SU-DHL-6 (cell line): ENCODE data around the gene PPP2R2C.

Source experiments
- H2AFZ ChIP-seq: fragments of 200-600 bp; sonication (generic); 2 replicates; pipeline ENCODE4 v1.6.1; 2014; ENCODE audit warnings: low read depth, mild to moderate bottlenecking, moderate library complexity, mixed read lengths, antibody characterized with exemption, low read length; ENCODE audit not compliant: severe bottlenecking
- H3F3A ChIP-seq: fragments of 200-600 bp; shearing (Covaris generic); 2 replicates; pipeline ENCODE4 v1.6.0; 2016; ENCODE audit warnings: antibody characterized with exemption, mild to moderate bottlenecking; ENCODE audit not compliant: insufficient read depth
- H3K27ac ChIP-seq: fragments of 200-600 bp; sonication (generic); 2 replicates; pipeline ENCODE4 v1.5.1; 2016; ENCODE audit warnings: low read depth, mild to moderate bottlenecking, low read length, moderate library complexity, mixed read lengths
- H3K27me3 ChIP-seq: fragments of 200-600 bp; sonication (generic), shearing (Covaris generic); 2 replicates; pipeline ENCODE4 v1.6.0; 2014; ENCODE audit warnings: mild to moderate bottlenecking, low read length
- H3K36me3 ChIP-seq: fragments of 200-600 bp; sonication (generic); 2 replicates; pipeline ENCODE4 v1.6.1; 2014; ENCODE audit warnings: mild to moderate bottlenecking, low read length, mixed read lengths
- H3K4me2 ChIP-seq: fragments of 300-600, 200-600 bp; shearing (Covaris generic), sonication (generic); 2 replicates; pipeline ENCODE4 v1.6.0; 2014; ENCODE audit warnings: low read length, low read depth, mild to moderate bottlenecking; ENCODE audit not compliant: poor library complexity, severe bottlenecking
- H3K4me3 ChIP-seq: fragments of 200-600 bp; sonication (generic); 2 replicates; pipeline ENCODE4 v1.5.1; 2014; ENCODE audit warnings: antibody characterized with exemption, low read length, mild to moderate bottlenecking, mixed read lengths; ENCODE audit not compliant: insufficient read depth, poor library complexity, severe bottlenecking
- H3K79me2 ChIP-seq: fragments of 200-600 bp; sonication (generic); 2 replicates; pipeline ENCODE4 v1.6.1; 2014; ENCODE audit warnings: mild to moderate bottlenecking, low read length, moderate library complexity; ENCODE audit not compliant: insufficient read depth
- H3K9ac ChIP-seq: fragments of 200-600 bp; sonication (generic); 2 replicates; pipeline ENCODE4 v1.7.0; 2014; ENCODE audit warnings: mild to moderate bottlenecking, low read length
- H3K9me2 ChIP-seq: fragments of 200-600 bp; sonication (generic); replicated peaks from 2 replicates; pipeline ENCODE4 v1.6.1; 2014; ENCODE audit warnings: low read length; ENCODE audit not compliant: insufficient read depth
- H3K9me3 ChIP-seq: fragments of 200-600 bp; sonication (generic); 2 replicates; pipeline ENCODE4 v1.6.1; 2014; ENCODE audit warnings: low read length, mixed read lengths; ENCODE audit not compliant: insufficient read depth
- H4K20me1 ChIP-seq: fragments of 200-600 bp; sonication (generic); 2 replicates; pipeline ENCODE4 v1.6.1; 2014; ENCODE audit warnings: low read depth, mild to moderate bottlenecking, antibody characterized with exemption, low read length, moderate library complexity, mixed read lengths
- EZH2phosphoT487 ChIP-seq: fragments of 200-600 bp; sonication (generic), shearing (Covaris generic); conservative IDR thresholded peaks from 2 replicates; pipeline ENCODE4 v1.6.1; 2018; ENCODE audit warnings: mild to moderate bottlenecking, antibody characterized with exemption, low read length, moderate library complexity, mixed read lengths
- TF ChIP-seq, protein P1 (sequence below): fragments of 200-600 bp; sonication (generic); IDR thresholded peaks from one replicate; pipeline ENCODE4 v1.5.1; 2017; ENCODE audit warnings: antibody characterized with exemption, mild to moderate bottlenecking, low read length, moderate library complexity; ENCODE audit not compliant: insufficient read depth, poor library complexity, severe bottlenecking

PPP2R2C gene

GRCh38 chr4:6470502-6471306 is 1.7 kb downstream of the PPP2R2C start:
- H3K9ac ChIP-seq: no peak overlapping the region

DNA sequence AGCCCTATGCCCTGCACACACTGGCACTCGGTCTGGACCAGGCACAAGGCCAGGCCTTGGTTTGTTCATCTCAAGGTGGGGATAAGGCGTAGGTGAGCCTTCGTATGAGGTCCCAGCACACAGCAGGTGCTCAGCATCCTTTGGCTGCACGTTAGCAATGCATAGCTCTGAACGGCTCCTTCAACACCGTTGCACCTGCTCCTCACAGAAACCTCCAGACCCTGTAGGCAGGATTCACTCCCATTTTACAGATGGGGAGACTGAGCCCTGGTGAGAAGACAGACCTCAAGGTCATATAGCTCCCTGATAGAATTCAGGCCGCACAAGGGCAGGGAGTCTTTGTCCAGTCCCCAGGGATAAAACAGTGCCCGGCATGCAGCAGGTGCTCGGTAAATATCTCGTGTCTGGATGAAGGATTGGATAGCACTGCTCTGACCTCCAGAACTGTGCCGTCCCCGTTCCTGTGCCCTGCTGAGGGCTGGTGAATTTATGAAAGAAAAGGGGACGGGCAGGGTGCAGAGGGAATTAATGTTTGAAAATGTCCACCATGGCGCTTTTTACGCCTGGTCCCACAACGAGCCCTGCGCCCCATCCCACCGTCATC is 2.4 kb downstream of the PPP2R2C start:
- H3K36me3 ChIP-seq: no peaks in the 10 kb centered on the region
- no peaks in the 10 kb centered on the region for H3K79me2 ChIP-seq
- H3K27ac ChIP-seq: no peak overlapping the region
- no peaks in the 10 kb centered on the region for H4K20me1 ChIP-seq
- no peak overlapping the region for H2AFZ ChIP-seq
- H3K4me3 ChIP-seq: no peak overlapping the region
- TF ChIP-seq, protein P1, sequence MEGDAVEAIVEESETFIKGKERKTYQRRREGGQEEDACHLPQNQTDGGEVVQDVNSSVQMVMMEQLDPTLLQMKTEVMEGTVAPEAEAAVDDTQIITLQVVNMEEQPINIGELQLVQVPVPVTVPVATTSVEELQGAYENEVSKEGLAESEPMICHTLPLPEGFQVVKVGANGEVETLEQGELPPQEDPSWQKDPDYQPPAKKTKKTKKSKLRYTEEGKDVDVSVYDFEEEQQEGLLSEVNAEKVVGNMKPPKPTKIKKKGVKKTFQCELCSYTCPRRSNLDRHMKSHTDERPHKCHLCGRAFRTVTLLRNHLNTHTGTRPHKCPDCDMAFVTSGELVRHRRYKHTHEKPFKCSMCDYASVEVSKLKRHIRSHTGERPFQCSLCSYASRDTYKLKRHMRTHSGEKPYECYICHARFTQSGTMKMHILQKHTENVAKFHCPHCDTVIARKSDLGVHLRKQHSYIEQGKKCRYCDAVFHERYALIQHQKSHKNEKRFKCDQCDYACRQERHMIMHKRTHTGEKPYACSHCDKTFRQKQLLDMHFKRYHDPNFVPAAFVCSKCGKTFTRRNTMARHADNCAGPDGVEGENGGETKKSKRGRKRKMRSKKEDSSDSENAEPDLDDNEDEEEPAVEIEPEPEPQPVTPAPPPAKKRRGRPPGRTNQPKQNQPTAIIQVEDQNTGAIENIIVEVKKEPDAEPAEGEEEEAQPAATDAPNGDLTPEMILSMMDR: no peak
- TF ChIP-seq EZH2phosphoT487: no peak
- no peaks in the 10 kb centered on the region for H3F3A ChIP-seq
- no peak overlapping the region for H3K4me2 ChIP-seq
- no peaks in the 10 kb centered on the region for H3K27me3 ChIP-seq
- H3K9ac ChIP-seq: no peak overlapping the region
- no peaks in the 10 kb centered on the region for H3K9me3 ChIP-seq
- no peaks in the 10 kb centered on the region for H3K9me2 ChIP-seq

More at GRCh38 chr4:6470502-6471306, 1.7 kb downstream of the PPP2R2C start:
- no peaks in the 10 kb centered on the region for H3K9me3 ChIP-seq
- H3K27ac ChIP-seq: no peak overlapping the region
- H3K36me3 ChIP-seq: no peaks in the 10 kb centered on the region
- TF ChIP-seq, protein P1: no peak
- no peak for TF ChIP-seq EZH2phosphoT487
- no peaks in the 10 kb centered on the region for H3K79me2 ChIP-seq
- no peak overlapping the region for H3K4me3 ChIP-seq
- no peaks in the 10 kb centered on the region for H3K9me2 ChIP-seq
- H2AFZ ChIP-seq: no peak overlapping the region
- no peak overlapping the region for H3K4me2 ChIP-seq
- no peaks in the 10 kb centered on the region for H3K27me3 ChIP-seq
- H4K20me1 ChIP-seq: no peaks in the 10 kb centered on the region
- H3F3A ChIP-seq: no peaks in the 10 kb centered on the region

DNA sequence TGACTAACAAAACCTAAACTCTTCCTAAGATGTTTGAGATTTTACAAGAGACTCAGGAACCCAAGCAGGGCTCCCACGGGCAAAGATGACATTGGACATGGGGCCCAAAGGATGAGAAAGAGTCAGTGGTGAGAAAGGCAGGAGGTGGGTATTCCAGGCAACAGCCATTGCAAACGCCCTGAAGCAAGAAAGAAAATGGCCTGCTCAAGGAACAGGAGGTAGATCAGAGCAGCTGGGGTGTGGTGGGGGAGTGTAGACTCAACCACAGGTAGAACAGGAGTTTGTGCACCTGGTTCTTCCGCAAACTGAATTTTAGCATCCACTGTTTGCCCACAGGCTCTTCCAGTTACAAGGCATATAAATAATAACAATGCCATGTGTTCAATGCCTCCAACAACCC is 3.3 kb downstream of the PPP2R2C start:
- no peak for TF ChIP-seq EZH2phosphoT487
- TF ChIP-seq, protein P1: no peak
- no peak overlapping the region for H3K9ac ChIP-seq
- no peaks in the 10 kb centered on the region for H3F3A ChIP-seq
- H3K9me2 ChIP-seq: no peaks in the 10 kb centered on the region
- H3K36me3 ChIP-seq: no peaks in the 10 kb centered on the region
- no peak overlapping the region for H3K27ac ChIP-seq
- H3K9me3 ChIP-seq: no peaks in the 10 kb centered on the region
- no peaks in the 10 kb centered on the region for H3K79me2 ChIP-seq
- H3K4me3 ChIP-seq: no peak overlapping the region
- H2AFZ ChIP-seq: no peak overlapping the region
- no peaks in the 10 kb centered on the region for H4K20me1 ChIP-seq
- H3K4me2 ChIP-seq: no peak overlapping the region
- no peaks in the 10 kb centered on the region for H3K27me3 ChIP-seq
